Ramos (cell line): ENCODE data around the gene CPSF3.

ENCODE experiments used
- in situ Hi-C: fragments of 300-500 bp; cut with MboI; formaldehyde crosslinking; loops from one replicate; pipeline ENCODE4 v1.14.3; 2022; ENCODE audit warnings: low sequenced_read_pairs; ENCODE audit not compliant: unreplicated experiment

The CPSF3 gene

DNA sequence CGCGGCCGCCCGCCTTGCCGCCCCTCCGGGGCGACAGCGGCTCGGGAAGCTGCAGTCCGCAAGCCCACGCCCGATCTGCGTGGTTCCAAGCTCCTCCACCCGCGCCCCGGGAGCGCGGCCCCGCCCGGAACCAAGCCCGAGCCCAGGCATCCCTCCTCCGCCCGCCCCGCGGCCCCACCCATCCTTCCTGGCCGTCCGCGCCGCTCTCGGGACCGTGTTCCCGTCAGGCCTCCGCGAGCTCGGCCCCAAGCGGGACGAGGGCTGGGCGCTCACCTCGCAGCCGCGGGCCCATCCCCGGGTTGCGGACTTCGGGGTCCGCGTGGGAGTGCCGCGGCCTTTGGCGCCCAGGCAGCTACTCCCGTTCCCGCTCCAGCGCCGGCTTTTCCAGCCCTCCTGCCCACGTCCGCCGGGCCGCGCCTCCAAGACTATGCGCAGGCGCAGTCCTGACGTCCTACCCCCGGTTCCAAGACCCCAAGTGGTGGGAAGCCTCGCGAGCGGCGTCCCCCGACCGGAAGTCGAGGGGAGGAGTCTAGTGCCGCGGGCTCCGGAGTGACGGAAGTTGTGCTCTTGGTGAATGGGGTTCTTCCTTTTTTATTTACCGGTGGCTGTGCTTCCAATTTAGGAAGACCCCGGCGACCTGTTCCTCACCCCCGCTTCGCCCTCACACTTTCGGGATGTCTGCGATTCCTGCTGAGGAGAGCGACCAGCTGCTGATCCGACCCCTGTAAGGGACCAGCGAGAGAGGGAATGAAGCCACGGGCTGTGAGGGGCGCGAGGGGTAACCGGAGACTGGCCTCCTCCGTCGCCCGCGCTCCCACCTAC is at the start of gene CPSF3, which contains the start of gene ITGB1BP1:
Gene CPSF3 (plus strand): TSS at position 555 of the 822 bp plus-strand sequence. CDS start 120 bp downstream, at position 675.
Gene ITGB1BP1 (minus strand): TSS at position 429 of the 822 bp plus-strand sequence. CDS start 4,831 bp downstream, outside the sequence.
- in situ Hi-C loops: no loop called here

DNA sequence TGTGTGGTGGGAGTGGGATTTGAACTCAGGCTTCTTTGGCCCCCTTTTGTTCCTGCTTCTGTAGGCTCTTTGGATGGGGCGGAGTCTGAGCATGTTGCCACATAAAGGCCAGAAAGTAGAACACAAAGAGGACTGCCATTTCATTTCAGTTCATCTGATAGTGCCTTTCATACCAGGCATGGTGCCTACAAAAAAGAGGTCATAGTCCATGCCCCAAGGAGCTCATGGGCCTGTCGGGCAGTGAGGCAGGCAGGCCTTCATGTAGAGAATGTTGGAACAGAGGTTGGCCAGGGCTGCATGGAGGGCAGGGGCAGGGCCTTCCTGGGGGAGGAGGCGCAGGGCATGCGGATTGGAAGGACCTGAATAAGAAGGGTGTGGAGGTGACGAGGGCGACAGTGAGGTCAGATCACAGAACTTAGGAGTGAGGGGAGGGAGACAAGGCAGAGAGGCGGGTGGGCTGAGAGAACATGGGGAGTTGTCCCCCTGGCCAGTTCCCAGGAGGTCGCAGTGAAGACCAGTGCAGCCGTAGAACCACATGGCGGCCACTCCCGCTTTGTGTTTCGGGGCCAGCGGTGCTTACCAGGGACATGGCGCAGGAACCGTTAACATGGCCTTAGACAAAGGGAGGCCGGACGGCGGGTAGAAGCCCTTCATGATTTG is 49.3 kb upstream of the CPSF3 start:
- in situ Hi-C loops: loop anchor here (10.0 kb wide), 1 partner anchor 229 kb away; no protein-coding TSS in a partner anchor

DNA sequence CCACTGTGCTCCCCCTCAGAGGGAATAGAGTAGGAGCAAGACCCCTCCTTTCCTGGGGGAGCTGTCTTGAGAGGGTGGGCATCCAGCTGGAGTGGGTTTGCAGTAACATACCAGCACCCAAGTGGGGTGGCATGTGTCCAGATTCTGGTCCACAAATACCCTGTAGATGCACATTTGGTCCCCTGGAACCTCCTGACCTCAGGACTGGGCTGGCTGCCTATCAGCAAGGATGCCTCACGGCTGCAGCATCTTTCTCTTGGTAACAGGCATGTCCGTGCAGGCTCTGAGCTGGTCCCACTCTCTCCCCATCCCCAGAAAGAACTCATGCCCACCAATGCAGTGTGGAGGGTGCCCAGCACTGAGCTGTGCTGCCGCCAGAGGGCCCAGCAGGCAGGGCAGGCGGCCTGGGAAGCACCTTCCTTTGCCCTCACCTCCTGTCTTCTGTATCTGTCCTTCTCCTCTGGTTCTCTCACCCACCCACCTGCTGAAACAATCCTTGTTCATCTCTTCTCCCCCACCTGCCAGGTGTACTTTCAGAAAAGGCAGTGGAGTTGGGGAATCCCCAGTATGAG is 47.5 kb upstream of the CPSF3 start:
- in situ Hi-C loops: loop anchor here (10.0 kb wide), 1 partner anchor 231 kb away; no protein-coding TSS in a partner anchor

DNA sequence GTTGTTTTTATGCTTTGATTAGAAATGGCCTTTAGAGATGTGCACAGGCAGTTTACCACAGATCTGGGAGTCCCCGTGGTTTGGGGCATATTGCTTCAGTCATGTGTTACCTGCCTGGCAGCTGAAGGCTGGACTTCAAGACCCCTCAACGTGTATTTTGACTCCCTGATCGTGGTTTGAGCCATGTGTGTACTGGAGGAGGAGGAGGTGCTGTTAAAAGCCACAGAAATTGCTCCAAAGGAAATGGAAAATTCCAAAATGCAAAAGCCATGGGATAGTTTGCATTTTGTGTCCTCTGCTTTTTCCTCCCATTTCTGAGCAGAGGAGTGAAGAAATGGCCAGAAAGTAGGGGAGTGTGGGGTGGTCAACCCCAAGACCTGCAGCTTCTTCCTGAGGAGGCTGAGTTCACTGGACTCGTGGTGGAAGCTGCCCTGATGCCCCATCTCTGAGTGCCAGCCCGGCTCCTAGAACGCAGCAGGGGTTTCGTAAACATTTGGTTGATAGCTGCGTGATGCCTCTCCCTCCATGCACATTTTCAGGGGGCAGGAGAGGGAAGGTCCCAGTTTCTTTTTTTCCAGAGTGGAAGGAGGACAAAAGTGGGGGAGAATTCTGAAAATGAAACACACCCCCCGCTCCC is 45.9 kb upstream of the CPSF3 start:
- in situ Hi-C loops: loop anchor here (10.0 kb wide), 1 partner anchor 233 kb away; no protein-coding TSS in a partner anchor

DNA sequence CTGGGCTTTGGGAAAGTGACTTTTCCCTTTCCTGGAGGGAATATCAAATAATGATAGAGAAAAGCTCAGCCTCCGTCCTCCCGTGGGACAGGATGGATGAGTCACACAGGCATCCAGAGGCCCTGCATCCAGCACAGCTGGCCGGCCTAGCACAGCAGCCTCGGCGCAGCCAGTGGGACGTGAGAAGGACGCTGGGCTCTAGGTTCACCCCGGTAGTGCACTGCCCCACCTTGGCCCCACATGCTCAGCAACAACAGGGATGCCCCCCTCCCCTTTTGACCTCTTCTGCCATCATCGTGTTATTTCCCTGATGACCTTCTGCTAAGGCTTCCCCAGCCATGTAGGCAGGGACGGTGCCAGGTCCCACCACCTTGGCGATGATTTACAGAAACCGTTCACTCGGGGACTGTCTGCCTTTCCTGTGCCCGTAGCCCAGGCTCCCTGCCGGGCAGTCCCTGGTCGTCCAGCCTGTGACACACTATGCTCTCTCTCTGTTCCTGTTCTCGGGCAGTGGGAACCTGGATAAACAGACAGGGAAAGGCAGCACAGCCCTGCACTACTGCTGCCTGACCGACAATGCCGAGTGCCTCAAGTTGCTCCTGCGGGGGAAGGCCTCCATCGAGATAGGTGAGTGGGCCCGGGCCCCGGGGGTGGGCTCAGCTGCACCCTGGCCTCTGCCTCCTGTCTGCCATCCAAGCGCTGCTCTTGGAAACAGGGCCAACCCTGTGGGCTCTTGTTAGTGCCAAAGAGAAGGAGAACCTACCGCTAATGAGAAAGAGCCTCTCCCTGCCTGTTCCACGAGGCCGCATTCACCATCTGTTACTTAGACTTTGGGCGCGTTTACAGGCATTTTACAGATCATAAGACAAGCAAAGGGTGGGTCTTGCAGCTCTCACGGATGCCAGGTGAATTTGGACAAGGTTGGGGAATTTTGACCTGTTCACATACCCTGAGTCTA is 44.7 kb upstream of the CPSF3 start:
- in situ Hi-C loops: loop anchor here (10.0 kb wide), 1 partner anchor 234 kb away; no protein-coding TSS in a partner anchor

DNA sequence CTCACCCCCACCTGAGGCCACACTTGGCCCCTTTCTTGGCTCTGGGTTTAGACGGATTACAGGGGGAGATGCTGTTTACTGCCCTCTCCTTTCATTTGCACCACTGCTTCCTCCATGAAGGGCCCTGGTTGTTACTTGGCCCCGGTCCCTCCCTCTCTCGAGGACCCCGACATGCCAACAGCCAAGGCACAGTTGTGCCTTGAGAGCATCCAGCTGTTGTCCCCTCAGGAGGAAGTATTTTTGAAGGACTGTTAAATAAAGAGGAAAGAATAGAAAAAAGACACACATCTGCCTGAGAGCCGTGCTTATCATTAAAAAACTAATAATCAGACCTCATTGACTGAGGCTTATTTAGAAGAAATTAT is 44.1 kb upstream of the CPSF3 start:
- in situ Hi-C loops: loop anchor here (10.0 kb wide), 1 partner anchor 235 kb away; no protein-coding TSS in a partner anchor

DNA sequence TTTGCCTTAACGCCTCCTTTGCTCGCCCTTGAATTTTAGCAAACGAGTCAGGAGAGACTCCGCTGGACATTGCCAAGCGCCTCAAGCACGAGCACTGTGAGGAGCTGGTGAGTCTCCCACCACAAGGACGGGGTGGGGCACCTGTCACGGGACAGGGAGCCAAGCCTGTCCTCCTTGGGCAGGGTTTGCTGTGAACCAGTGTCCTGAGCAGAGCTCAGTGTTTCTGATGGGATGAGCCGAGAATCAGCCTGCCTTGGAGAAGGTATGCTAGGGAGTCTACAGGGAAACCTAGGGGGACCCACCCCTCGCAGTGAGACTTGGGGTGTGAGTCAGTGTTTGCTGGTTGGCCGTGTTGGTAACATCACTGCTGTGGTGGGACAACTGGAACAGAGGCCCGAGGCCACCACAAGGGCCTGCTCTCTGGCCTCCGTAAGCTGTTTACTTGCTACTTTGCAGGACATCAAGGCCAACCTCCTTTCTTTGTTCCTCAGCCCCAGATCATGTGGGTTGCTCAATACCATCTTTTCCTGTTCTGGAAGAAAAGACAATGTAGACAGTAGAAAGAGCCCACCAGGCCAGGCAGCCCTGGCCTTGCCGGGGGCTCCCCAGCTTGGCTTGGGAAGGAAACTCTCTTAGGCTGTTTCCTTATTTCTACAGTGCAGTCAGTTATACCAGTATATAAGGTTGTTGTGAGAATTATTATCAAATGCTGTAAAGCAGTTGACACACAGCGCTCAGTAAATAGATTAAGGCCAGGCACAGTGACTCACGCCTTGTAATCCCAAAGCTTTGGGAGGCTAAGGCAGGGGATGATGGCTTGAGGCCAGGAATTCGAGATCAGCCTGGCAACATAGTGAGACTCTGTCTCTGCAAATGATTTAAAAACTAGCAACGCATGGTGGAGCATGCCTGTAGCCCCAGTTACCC is 42.5 kb upstream of the CPSF3 start:
- in situ Hi-C loops: no loop called here

DNA sequence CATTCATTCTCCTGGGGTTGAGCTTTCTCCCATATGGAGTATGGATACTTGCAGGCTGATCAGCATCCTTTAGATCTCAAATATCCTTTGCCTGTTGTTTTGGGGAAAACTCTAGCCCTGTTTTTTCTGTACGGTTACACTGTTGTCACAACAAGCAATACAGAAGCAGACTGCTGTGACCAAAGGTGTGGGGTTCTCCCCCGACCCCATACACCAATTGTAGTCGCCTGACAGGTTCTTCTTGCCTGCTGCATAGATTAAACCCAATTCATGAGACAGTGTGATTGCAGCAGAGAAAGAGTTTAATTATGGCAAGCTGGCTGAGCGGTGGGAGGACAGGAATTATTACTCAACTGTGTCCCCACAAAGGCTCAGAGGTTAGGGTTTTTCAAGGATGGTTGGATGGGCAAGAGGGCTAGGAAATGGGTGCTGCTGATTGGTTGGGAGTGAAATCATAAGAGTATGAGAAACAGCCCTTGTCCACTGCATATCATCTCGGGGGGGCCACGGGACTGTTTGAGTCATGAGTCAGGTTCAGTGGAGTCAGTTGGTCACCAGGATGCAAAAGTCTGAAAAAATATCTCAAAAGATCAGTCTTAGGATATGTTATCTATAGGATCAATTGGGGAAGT is 40.7 kb upstream of the CPSF3 start:
- in situ Hi-C loops: no loop called here

DNA sequence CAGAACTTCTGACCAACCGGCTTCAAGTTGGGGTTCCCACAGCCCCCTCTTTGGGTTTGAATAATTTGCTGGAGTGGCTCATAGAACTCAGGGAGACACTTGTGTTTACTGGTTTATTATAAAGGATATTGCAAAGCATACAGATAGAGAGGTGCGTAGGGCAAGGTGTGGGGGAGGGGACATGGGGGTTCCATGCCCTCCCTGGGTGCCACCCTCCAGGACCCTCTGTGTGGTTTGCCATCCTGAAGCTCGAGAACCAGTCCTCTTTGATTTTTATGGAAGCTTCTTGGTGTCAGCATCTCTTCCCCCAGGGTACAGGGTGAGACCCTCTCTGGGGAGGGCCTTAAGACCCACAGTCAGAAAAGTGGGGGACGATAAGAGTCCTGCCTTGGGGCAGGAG is 38.9 kb upstream of the CPSF3 start:
- in situ Hi-C loops: no loop called here

DNA sequence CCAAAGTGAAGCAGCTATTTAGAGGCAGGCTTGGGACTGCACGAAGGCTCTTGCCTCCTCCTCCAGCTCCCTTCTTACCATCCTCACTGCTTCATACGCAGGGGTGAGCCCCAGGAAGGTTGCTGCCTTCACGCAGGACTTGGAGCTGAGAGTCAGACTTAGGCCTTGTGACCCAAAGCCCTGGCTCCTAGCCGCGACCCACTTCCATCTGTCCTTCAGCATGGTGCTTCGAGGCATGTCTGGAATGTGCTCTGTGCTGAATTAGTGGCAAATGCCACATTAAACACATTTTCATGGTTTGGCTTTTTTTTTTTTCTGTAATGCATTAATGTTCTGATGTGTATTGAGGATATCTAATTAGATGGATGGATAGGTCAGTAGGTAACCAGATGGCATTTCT is 37.6 kb upstream of the CPSF3 start:
- in situ Hi-C loops: no loop called here

DNA sequence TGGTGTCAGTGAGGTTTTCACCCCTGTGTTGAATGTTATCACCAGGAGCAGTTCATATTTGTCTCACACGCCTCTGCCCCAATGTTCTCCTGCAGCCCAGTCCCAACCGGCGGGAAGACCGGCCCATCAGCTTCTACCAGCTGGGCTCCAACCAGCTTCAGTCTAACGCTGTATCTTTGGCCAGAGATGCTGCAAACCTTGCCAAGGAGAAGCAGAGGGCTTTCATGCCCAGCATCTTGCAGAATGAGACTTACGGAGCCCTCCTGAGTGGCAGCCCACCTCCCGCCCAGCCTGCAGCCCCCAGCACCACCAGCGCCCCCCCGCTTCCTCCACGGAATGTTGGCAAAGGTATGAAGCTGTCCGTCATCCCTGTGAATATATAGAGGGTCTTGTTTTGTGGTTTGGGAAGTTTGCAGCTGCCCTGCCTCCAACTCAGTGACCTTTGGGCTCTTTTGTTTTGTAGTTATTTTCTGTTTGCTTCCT is 35.2 kb upstream of the CPSF3 start:
- in situ Hi-C loops: no loop called here

DNA sequence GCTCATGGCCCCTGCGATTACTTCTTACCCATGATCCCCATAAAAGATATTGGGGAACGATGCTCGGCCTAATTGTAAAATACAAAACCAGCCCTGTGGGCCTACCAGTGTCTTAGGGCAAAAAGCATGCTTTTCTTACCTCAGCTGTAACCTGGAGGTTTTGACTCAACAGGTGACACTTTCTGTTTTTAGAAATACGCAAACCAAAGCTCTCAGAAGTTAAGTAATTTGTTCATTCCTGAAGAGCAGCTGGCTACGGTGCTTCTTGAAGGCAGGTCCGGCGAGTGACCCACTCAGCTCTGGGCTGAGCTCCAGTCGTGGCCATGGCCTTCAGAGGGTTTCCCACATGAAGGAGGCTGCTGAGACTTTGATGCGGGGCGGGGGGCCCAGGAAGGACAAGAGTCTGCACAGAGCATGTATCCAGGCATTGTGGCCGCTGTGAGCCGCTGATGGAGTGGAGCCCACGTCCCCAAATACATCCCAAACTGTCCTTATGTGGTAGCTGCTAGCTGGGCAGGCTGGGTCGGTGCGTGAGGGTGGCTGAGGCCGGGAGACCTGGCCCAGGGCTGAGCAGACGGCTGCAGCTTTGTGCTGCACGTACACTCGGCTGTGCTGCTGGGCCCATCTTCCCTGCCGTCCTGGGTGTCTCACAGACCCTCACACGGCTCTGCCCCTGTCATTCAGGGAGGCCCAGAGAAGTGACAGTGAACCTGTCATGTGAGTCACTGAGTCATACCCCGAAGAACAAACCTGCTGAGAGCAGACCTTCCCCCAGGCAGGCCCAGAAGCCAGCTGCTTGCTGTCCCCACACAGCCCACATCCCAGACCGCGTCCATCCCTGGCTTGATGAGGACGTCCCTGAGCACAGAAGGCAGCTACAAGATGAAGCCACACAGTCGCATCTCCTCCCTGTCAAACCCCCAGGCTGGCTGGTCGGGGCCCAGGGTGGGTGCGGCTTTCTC is 34.2 kb upstream of the CPSF3 start:
- in situ Hi-C loops: no loop called here

DNA sequence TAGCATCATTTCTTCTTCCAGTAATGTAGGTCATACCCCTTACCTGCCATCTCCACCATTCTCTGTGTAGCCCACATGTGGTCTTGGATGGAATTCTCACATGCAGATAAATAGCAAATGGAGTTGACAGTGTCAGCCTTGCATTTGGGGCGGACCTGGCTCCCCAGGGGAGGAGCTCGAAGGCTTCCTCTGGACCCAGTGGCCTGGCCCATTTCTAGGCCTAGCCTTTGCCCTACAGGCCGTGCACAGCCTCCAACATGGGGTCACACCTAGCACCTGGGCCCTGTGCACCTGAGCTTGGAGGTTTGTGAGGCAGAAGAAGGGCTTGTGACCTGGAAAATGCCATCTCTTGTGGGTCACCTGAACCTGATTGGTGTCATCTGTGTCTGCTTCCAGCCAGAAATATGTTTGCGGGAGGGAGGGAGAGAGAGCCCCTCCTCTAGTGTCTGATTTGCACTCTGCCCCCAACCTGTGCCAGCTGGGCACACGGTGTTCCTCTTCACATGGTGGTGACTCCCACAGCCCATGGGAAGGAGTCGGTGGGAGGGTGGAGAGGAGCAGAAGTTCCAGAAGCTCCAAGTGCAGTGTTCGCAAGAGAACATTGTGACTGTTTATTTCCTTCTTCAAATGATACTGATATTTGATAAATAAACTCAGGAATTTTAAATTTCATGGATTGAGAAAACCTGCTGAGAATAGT is 33.2 kb upstream of the CPSF3 start:
- in situ Hi-C loops: no loop called here

DNA sequence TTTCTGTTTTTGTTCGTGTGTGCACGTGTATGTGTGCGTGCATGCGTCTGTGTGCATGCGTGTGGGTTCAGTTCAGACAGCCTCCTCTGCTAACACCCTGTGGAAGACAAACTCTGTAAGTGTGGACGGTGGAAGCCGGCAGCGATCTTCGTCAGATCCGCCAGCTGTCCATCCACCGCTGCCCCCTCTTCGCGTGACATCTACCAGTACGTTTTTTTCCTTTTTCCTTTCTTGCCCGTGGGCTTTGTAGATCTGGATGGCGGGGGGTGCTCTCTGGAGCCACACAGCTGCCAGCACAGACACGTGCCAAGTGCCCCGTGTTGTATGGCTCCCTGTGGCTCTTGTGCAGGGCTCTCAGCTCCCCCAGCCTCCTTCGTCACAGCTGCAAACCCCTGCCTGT is 32.5 kb upstream of the CPSF3 start:
- in situ Hi-C loops: no loop called here

DNA sequence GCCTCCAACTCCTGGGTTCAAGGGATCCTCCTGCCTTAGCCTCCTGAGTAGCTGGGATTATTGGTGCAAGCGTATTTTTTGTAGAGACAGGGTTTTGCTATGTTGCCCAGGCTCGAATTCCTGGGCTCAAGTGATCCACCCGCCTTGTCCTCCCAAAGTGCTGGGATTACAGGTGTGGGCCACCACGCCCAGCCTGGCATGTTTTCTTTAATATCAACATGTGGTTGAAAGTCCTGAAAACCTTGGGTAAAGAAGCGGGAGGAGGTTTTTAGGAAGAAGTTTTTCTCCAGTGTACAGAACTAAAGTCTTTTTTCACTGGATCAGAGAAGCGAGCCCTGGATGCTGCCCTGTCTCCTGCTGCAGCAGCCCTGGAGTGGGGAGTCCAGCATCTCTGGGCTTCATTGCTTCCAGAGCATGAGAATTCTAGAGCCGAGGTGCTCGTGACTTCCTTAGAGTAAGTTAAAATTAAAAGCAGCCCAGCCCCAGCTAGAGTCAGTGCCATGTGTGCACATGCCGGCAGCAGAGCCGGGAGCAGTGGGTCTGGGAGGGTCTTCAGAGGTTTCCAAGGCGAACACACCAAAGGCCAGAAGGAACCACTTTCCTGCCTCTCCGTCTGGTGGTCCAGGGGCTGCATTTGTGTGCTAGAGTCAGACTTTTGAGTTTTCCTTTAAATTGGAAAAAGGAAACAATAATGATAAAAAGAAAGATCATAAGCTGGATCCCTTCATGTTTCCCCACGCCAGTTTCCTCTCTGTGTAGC is 31.3 kb upstream of the CPSF3 start:
- in situ Hi-C loops: no loop called here
